GM04503 (cell line): ENCODE measurements around the gene HTRA3.

Experiments used
- DNase-seq: peaks from one replicate; pipeline ENCODE4 v3.0.0-alpha.2; 2012; ENCODE audit warnings: low read depth

Gene HTRA3

GRCh38 chr4:8269535-8270417 lies at the start of gene HTRA3:
HTRA3 (plus strand) TSS chr4:8269754; CDS start chr4:8269969, 215 bp downstream.
- DNase-seq = no peak

- DNase-seq = no peak
Observed at GRCh38 chr4:8220661-8221450, 48.7 kb upstream of the HTRA3 start.

GRCh38 chr4:8221476-8221875 lies 48.1 kb upstream of the HTRA3 start:
- no peak for DNase-seq

GRCh38 chr4:8221985-8222384 lies 47.6 kb upstream of the HTRA3 start:
- DNase-seq = no peak

GRCh38 chr4:8222609-8223388 lies 46.8 kb upstream of the HTRA3 start:
- no peak for DNase-seq

- DNase-seq = no peak
Observed at GRCh38 chr4:8224267-8224974, 45.1 kb upstream of the HTRA3 start.

GRCh38 chr4:8224975-8225625 lies 44.5 kb upstream of the HTRA3 start:
- no peak for DNase-seq

GRCh38 chr4:8225706-8226443 lies 43.7 kb upstream of the HTRA3 start:
- no peak for DNase-seq

- no peak for DNase-seq
Observed at GRCh38 chr4:8227201-8227770, 42.3 kb upstream of the HTRA3 start.

GRCh38 chr4:8227771-8228318 lies 41.7 kb upstream of the HTRA3 start:
- DNase-seq = no peak

GRCh38 chr4:8228319-8229250 lies 41.0 kb upstream of the HTRA3 start:
- DNase-seq = no peak

- DNase-seq = no peak
Observed at GRCh38 chr4:8229331-8229975, 40.1 kb upstream of the HTRA3 start.

GRCh38 chr4:8230033-8230432 lies 39.5 kb upstream of the HTRA3 start:
- DNase-seq = no peak

GRCh38 chr4:8230891-8231290 lies 38.7 kb upstream of the HTRA3 start:
- no peak for DNase-seq

- DNase-seq = no peak
Observed at GRCh38 chr4:8231551-8232049, 38.0 kb upstream of the HTRA3 start.

- DNase-seq = no peak
Observed at GRCh38 chr4:8232748-8233147, 36.8 kb upstream of the HTRA3 start.

- no peak for DNase-seq
Observed at GRCh38 chr4:8233672-8234484, 35.7 kb upstream of the HTRA3 start.
